Adrenal gland (tissue), 12 donors: ENCODE data around the gene KIRREL3. TPM values are rescaled to one million over a fixed set of nuclear protein-coding genes. Genes with fewer than 3 reads are reported as not detected.
A peak's percentile ranks its signal among the peaks of the same experiment; 100 is the strongest.

Source experiments
- DNase-seq, 7 donors: peaks; one replicate each; pipeline ENCODE4 v3.0.0-alpha.2; 2019 to 2020
- H3K27ac ChIP-seq, 5 donors: fragments of 200-600 bp; sonication (generic) in 4 of 5; 1 replicate in 3 of 5; 2 replicates in 2 of 5; pipeline versions ENCODE4 v1.5.1 to v1.8.0; 2016 to 2020; ENCODE audit warnings: mild to moderate bottlenecking in 1 of 5
- H3K27me3 ChIP-seq: fragments of 200-600 bp; 2 replicates; pipeline ENCODE4 v1.8.0; 2021
- H3K36me3 ChIP-seq, 2 donors: fragments of 200-600 bp; replicated peaks in 1 of 2; 1 replicate in 1 of 2; 2 replicates in 1 of 2; pipeline versions ENCODE4 v1.5.1 to v1.8.0; 2018 to 2022
- H3K4me1 ChIP-seq, 2 donors: fragments of 200-600 bp; replicated peaks in 1 of 2; 1 replicate in 1 of 2; 2 replicates in 1 of 2; pipeline versions ENCODE4 v1.5.1 to v1.8.0; 2018 to 2021
- H3K4me3 ChIP-seq, 4 donors: fragments of 200-600 bp; sonication (generic) in 3 of 4; one replicate each; pipeline ENCODE4 v1.5.1; 2016 to 2018
- H3K9me3 ChIP-seq, 3 donors: fragments of 200-600 bp; sonication (generic) in 1 of 3; replicated peaks in 1 of 3; 1 replicate in 2 of 3; 2 replicates in 1 of 3; pipeline versions ENCODE4 v1.5.1 to v1.8.0; 2016 to 2021
- POLR2A ChIP-seq, 2 donors: fragments of 450-650 bp; IDR thresholded peaks; one replicate each; pipeline ENCODE4 v1.6.1; 2017; ENCODE audit warnings: antibody characterized with exemption in 2 of 2, mild to moderate bottlenecking in 2 of 2, moderate library complexity in 1 of 2
- WGBS, 4 donors: extraction: QIAGEN DNeasy Blood & Tissue Kit in 2 of 4; methylation state at CpG; one replicate each; pipeline versions ENCODE4 v1.1.5 to v1.1.7; 2013 to 2017; 5-methylcytosine and 5-hydroxymethylcytosine counted together
- intact Hi-C, 2 donors: fragments of 100-400 bp; cut with DNase I; formaldehyde crosslinking; loops; one replicate each; pipeline versions ENCODE4 v1.14.1 to v1.15.0; 2022 to 2023
- polyA plus RNA-seq, 3 donors: library from polyadenylated mRNA; stranded (reverse); fragments of 200-250 nt in 2 of 3; fragments of 350-450 nt in 1 of 3; fragmentation: Illumina TruSeq in 1 of 3; extraction: RNeasy Lipid Tissue Mini Kit (QIAGEN cat#74804) in 1 of 3; gene quantifications; one replicate each; pipeline ENCODE4 v1.2.3, GENCODE V29; 2013 to 2014
- total RNA-seq, 9 donors: library from RNA; depleted of rRNA in 4 of 9; stranded (reverse); fragments of >200 nt in 4 of 9; fragments of 120-200 nt in 1 of 9; fragmentation: NEBNext Ultra II Directional in 1 of 9; extraction: Animal tissue kit (Norgen Biotek cat#: 25700) in 1 of 9; gene quantifications; one replicate each; pipeline versions ENCODE4 v1.1.0 to v1.2.4, GENCODE V29; 2013 to 2023
- TF ChIP-seq, protein P1 (sequence below), 6 experiments: fragments of 450-650 bp in 4 of 6; fragments of 200-600 bp in 2 of 6; sonication (generic) in 1 of 6; IDR thresholded peaks; 1 replicate in 5 of 6; 2 replicates in 1 of 6; pipeline versions ENCODE4 v1.5.1 to v1.8.0; 2016 to 2021; ENCODE audit warnings: antibody characterized with exemption in 6 of 6, mild to moderate bottlenecking in 2 of 6, moderate library complexity in 1 of 6
- donor health status: healthy with polysubstance abuse.
- donor health status: Bipolar disorder and iron deficiency.
- donor health status: DM: yes; HTN: yes; CAD: no.
- donor health status: DM: no; HTN: no; CAD: no.
- donor health status: DM: no; HTN: no; CAD: no.
- donor health status: DM: yes; HTN: yes; CAD: no.

KIRREL3 gene
- total and polyA plus RNA-seq, 12 donors: 0.07 to 4.1 (median 0.64) TPM; not detected in 1

DNA sequence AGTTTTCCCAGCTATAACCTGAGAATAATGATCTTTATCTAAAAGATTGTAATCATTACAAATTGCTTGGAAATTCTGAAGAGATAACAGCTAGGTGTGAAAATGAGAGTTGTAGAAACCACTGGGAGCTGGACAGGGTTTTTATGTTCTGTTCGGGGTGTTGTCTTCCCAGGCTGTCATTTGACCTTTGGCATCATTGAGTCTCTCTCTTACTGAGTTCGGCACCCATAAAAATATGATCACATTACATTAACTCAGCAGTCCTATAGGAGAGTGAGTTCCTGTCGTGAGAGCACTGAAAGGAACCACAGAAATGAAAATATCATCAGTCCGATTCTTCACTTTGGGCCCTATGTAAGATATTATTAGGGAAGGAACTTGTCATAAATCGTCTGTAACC is 29.3 kb downstream of the KIRREL3 start:
- H3K36me3 ChIP-seq: no peaks in the 10 kb centered on the region
- no peaks in the 10 kb centered on the region for H3K4me1 ChIP-seq
- H3K27me3 ChIP-seq: no peaks in the 10 kb centered on the region
- intact Hi-C loops: no loop called here
- no peak overlapping the region for H3K4me3 ChIP-seq
- no peak overlapping the region for H3K27ac ChIP-seq
- no peak for DNase-seq
- H3K9me3 ChIP-seq: no peaks in the 10 kb centered on the region
- WGBS, 4 donors: 73 to 81% (median 79%) methylated on average over 5 of the region's 5 CpGs
- TF ChIP-seq POLR2A (IDR thresholded peaks at IDR 0.05): no peak

DNA sequence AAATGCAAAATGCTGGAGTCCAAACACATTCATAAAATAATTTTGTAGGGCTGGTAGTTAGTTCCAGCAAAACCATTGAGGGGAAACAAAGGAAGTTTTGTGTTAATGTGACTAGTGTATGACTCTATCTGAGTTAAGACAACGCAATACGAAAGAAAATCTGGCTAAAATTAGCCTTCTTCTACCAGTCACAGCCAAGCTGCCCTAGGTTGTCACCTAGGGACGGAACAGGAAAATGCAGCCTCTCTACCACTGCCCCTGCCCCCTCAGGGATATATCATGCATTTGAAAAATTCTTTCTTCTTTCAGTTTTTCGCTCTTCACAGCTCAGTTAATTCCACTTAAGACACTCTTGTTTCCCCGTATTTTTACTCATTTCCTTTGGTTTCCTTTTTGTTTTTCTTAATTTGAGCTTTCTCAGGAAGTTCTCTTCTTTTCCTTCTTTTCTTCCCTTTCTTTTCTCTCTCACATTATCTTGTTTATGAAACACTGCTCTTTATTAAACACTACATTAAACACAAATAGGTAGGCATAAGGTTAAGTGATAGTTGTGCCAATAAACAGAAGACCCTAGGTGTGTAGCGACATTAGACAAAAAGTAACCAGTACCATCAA is 30.6 kb downstream of the KIRREL3 start:
- H3K4me1 ChIP-seq: no peaks in the 10 kb centered on the region
- intact Hi-C loops: no loop called here
- WGBS, 4 donors: 42 to 51% (median 46%) methylated on average over 6 of the region's 6 CpGs
- no peak overlapping the region for H3K27ac ChIP-seq
- H3K4me3 ChIP-seq: no peak overlapping the region
- no peaks in the 10 kb centered on the region for H3K27me3 ChIP-seq
- TF ChIP-seq, protein P1, sequence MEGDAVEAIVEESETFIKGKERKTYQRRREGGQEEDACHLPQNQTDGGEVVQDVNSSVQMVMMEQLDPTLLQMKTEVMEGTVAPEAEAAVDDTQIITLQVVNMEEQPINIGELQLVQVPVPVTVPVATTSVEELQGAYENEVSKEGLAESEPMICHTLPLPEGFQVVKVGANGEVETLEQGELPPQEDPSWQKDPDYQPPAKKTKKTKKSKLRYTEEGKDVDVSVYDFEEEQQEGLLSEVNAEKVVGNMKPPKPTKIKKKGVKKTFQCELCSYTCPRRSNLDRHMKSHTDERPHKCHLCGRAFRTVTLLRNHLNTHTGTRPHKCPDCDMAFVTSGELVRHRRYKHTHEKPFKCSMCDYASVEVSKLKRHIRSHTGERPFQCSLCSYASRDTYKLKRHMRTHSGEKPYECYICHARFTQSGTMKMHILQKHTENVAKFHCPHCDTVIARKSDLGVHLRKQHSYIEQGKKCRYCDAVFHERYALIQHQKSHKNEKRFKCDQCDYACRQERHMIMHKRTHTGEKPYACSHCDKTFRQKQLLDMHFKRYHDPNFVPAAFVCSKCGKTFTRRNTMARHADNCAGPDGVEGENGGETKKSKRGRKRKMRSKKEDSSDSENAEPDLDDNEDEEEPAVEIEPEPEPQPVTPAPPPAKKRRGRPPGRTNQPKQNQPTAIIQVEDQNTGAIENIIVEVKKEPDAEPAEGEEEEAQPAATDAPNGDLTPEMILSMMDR (IDR thresholded peaks at IDR 0.05): peak in 5 of 6 experiments; percentile 25 to 47 (median 43)
- no peak for TF ChIP-seq POLR2A (IDR thresholded peaks at IDR 0.05)
- H3K9me3 ChIP-seq: no peaks in the 10 kb centered on the region
- peak in 1 of 7 donors; percentile 11 for DNase-seq
- no peaks in the 10 kb centered on the region for H3K36me3 ChIP-seq

- DNase-seq: no peak
- intact Hi-C loops: no loop called here
- Histone ChIP-seq H3K4me3 (no peak overlapping the region), H3K9me3 (no peaks in the 10 kb centered on the region), H3K4me1 (no peaks in the 10 kb centered on the region), H3K36me3 (no peaks in the 10 kb centered on the region), H3K27ac (no peak overlapping the region), H3K27me3 (no peaks in the 10 kb centered on the region)
- WGBS, 4 donors: 37 to 53% (median 49%) methylated on average over 12 to 14 of the region's 14 CpGs
- TF ChIP-seq POLR2A (IDR thresholded peaks at IDR 0.05): no peak
- TF ChIP-seq, protein P1 (IDR thresholded peaks at IDR 0.05): no peak
Observed at GRCh38 chr11:126968915-126969314, 31.7 kb downstream of the KIRREL3 start.

DNA sequence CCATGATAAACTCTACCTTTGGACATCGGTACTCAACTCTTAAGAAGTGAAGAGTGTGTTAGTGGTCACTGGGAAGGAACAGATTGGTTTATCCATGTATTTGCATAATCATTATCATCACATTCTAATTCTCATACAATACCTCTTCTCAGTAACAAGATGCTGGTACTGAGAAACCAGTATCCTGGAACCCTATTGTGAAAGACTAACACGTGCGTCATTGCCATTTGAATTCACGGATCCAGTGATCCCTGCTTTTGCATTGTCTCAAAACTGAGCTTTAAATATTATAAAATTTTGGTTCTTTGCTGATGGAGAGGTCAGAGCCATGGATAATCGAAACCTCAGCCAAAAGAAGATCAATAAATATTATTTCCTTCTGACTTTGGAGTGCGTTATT is 35.2 kb downstream of the KIRREL3 start:
- Histone ChIP-seq H3K36me3 (no peaks in the 10 kb centered on the region), H3K27me3 (no peaks in the 10 kb centered on the region), H3K27ac (no peak overlapping the region), H3K9me3 (no peaks in the 10 kb centered on the region), H3K4me3 (no peak overlapping the region), H3K4me1 (no peaks in the 10 kb centered on the region)
- TF ChIP-seq, protein P1 (IDR thresholded peaks at IDR 0.05): no peak
- 73 to 77% (median 75%) methylated on average over 6 of the region's 6 CpGs for WGBS, 4 donors
- intact Hi-C loops: no loop called here
- no peak for DNase-seq
